ENCODE results near the gene EPHB1. TPM values are rescaled to one million over a fixed set of nuclear protein-coding genes. Genes with fewer than 3 reads are reported as not detected.

EPHB1 gene
- total RNA-seq, 1 experiment from 2014 or later, result 0.86 TPM

- H4K20me1 ChIP-seq (ENCODE audit: insufficient read depth), result no peaks in the 10 kb centered on the region
- no peak overlapping the region for H3K27ac ChIP-seq (ENCODE audit: low read depth, low read length)
- no peak overlapping the region for H3K4me3 ChIP-seq (replicated peaks in 1 of 2; ENCODE audit: low read depth in 1 of 2, low read length in 2 of 2)
- ChIA-PET RAD21 (ENCODE audit: low non-redundant PET in 1 of 2, low total read pairs in 2 of 2, uncharacterized antibody in 2 of 2, unreplicated experiment in 2 of 2) (no interaction called here), POLR2A (no interaction called here), CTCF (no interaction called here)
- no peaks in the 10 kb centered on the region for H3K4me1 ChIP-seq (ENCODE audit: control insufficient read depth in 1 of 2, insufficient read depth in 2 of 2, low read length in 2 of 2)
- no peak for TF ChIP-seq CEBPB (IDR thresholded peaks at IDR 0.05; ENCODE audit: low read depth)
- TF ChIP-seq ZBTB33 (IDR thresholded peaks at IDR 0.05; ENCODE audit: extremely low read depth, insufficient replicate concordance, low read length), result no peak
- no peak for TF ChIP-seq MAX (IDR thresholded peaks at IDR 0.05)
- TF ChIP-seq SRF (IDR thresholded peaks at IDR 0.05; ENCODE audit: low read depth), result no peak
- TF ChIP-seq CTCF (IDR thresholded peaks at IDR 0.05 in 2 of 3, conservative IDR thresholded peaks at IDR 0.05 in 1 of 3; ENCODE audit: borderline replicate concordance in 1 of 3, insufficient read depth in 1 of 3, low read depth in 2 of 3, low read length in 2 of 3), result no peak
- no peak for TF ChIP-seq ZFX (IDR thresholded peaks at IDR 0.05)
- no peak for TF ChIP-seq SIN3A (IDR thresholded peaks at IDR 0.05; ENCODE audit: low read depth)
- no peak for TF ChIP-seq ATF3 (IDR thresholded peaks at IDR 0.05)
- no peak for TF ChIP-seq YY1 (IDR thresholded peaks at IDR 0.05; ENCODE audit: extremely low read depth, insufficient replicate concordance, low read depth, low read length)
- no peak for TF ChIP-seq RAD21 (IDR thresholded peaks at IDR 0.05; ENCODE audit: low read depth)
- no peak for TF ChIP-seq EGR1 (IDR thresholded peaks at IDR 0.05; ENCODE audit: low read depth)
- H3K27me3 ChIP-seq (ENCODE audit: insufficient read depth, low read length), result peaks cover 37% of the 10 kb centered on the region
- no peaks in the 10 kb centered on the region for H3K79me2 ChIP-seq (ENCODE audit: insufficient read depth, low read length)
- H3K9ac ChIP-seq (ENCODE audit: low read length), result no peak overlapping the region
- intact Hi-C loops (cut with micrococcal nuclease), result no loop called here
- H3K36me3 ChIP-seq (ENCODE audit: control insufficient read depth in 1 of 2, insufficient read depth in 2 of 2, low read length in 2 of 2), result no peaks in the 10 kb centered on the region
- H3K9me2 ChIP-seq (ENCODE audit: insufficient read depth), result no peaks in the 10 kb centered on the region
- DNase-seq (ENCODE audit: low read depth, low spot score) (no peak), ATAC-seq (no peak)
- no peak overlapping the region for H3K4me2 ChIP-seq (ENCODE audit: low read length)
- no TSS peak for BruUV-seq (replicated peaks)
- no peaks in the 10 kb centered on the region for H3K9me3 ChIP-seq (ENCODE audit: control insufficient read depth in 1 of 2, insufficient read depth in 1 of 2, low read depth in 1 of 2, low read length in 2 of 2)
- H2AFZ ChIP-seq (ENCODE audit: low read depth, low read length, poor library complexity, severe bottlenecking), result no peak overlapping the region
These were observed 288.1 kb downstream of the EPHB1 start for GRCh38 chr3:135083179-135083578.

Measured in HCT116 (cell line).